K562 (cell line): Measurements from ENCODE around the gene C2orf92. TPM values are rescaled to one million over a fixed set of nuclear protein-coding genes. Genes with fewer than 3 reads are reported as not detected.

Experiments
- CREM ChIP-seq: IDR thresholded peaks from 2 replicates; pipeline ENCODE4 v1.6.1; 2014; ENCODE audit warnings: antibody characterized with exemption, low read depth
- ERF ChIP-seq: fragments of 450-650 bp; formaldehyde crosslinking; IDR thresholded peaks from 2 replicates; pipeline ENCODE4 v1.4.0; 2020; ENCODE audit warnings: mild to moderate bottlenecking, mixed read lengths
- ESRRA ChIP-seq: fragments of 450-650 bp; IDR thresholded peaks from 2 replicates; pipeline ENCODE4 v1.6.1; 2014; ENCODE audit warnings: low read depth, mild to moderate bottlenecking, moderate library complexity, borderline replicate concordance
- ETV6 ChIP-seq, 3 experiments: fragments of 150-350 bp in 1 of 3; sonication (generic) in 1 of 3; formaldehyde crosslinking in 1 of 3; IDR thresholded peaks; 2 replicates each; pipeline versions ENCODE4 v1.6.1 to v1.8.0; 2014 to 2022; ENCODE audit warnings: borderline replicate concordance in 2 of 3, low read depth in 2 of 3, antibody characterized with exemption in 1 of 3, low read length in 1 of 3, mild to moderate bottlenecking in 1 of 3, missing genetic modification reagents in 1 of 3
- FIP1L1 ChIP-seq: fragments of 200-400 bp; formaldehyde crosslinking; IDR thresholded peaks from 2 replicates; pipeline ENCODE4 v1.6.1; 2018; ENCODE audit warnings: mild to moderate bottlenecking, low read depth, low read length; ENCODE audit not compliant: poor library complexity, severe bottlenecking
- HCFC1 ChIP-seq: IDR thresholded peaks from 2 replicates; pipeline ENCODE4 v1.6.1; 2012; ENCODE audit warnings: low read depth, low read length, improper control_type of control experiment
- HDAC3 ChIP-seq: fragments of 450-650 bp; IDR thresholded peaks from 2 replicates; pipeline ENCODE4 v1.6.1; 2018; ENCODE audit warnings: borderline replicate concordance, mild to moderate bottlenecking, moderate library complexity; ENCODE audit not compliant: partially characterized antibody
- HNRNPK ChIP-seq: fragments of 200-400 bp; formaldehyde crosslinking; IDR thresholded peaks from one replicate; pipeline ENCODE4 v1.6.1; 2018; ENCODE audit warnings: mild to moderate bottlenecking, low read depth, low read length; ENCODE audit not compliant: poor library complexity, severe bottlenecking
- NFE2 ChIP-seq: IDR thresholded peaks from 2 replicates; pipeline ENCODE4 v1.6.1; 2014; ENCODE audit warnings: antibody characterized with exemption, low read depth
- PHTF2 ChIP-seq: fragments of 250-450 bp; sonication (Bioruptor Pico); IDR thresholded peaks from 2 replicates; pipeline ENCODE4 v1.5.0; 2021; ENCODE audit warnings: mild to moderate bottlenecking
- PML ChIP-seq: IDR thresholded peaks from 2 replicates; pipeline ENCODE4 v1.6.1; 2012; ENCODE audit warnings: low read length, inconsistent platforms
- POLR2B ChIP-seq: fragments of 450-650 bp; IDR thresholded peaks from 2 replicates; pipeline ENCODE4 v1.6.1; 2018; ENCODE audit warnings: low read depth; ENCODE audit not compliant: partially characterized antibody
- RFX1 ChIP-seq: fragments of 450-650 bp; IDR thresholded peaks from 2 replicates; pipeline ENCODE4 v1.6.1; 2016; ENCODE audit warnings: mild to moderate bottlenecking, moderate library complexity
- TAF9B ChIP-seq: fragments of 450-650 bp; IDR thresholded peaks from 2 replicates; pipeline ENCODE4 v1.6.1; 2018; ENCODE audit warnings: mild to moderate bottlenecking; ENCODE audit not compliant: partially characterized antibody
- ZBTB40 ChIP-seq, 2 experiments: fragments of 450-650 bp in 1 of 2; sonication (generic) in 1 of 2; formaldehyde crosslinking in 1 of 2; IDR thresholded peaks; 2 replicates each; pipeline versions ENCODE4 v1.7.1 to v1.9.0; 2016 to 2022; ENCODE audit warnings: inconsistent platforms in 1 of 2, mild to moderate bottlenecking in 1 of 2, missing genetic modification reagents in 1 of 2
- ZBTB7A ChIP-seq: IDR thresholded peaks from 2 replicates; pipeline ENCODE4 v1.6.1; 2011; ENCODE audit warnings: low read depth, mild to moderate bottlenecking, low read length, moderate library complexity, borderline replicate concordance; ENCODE audit not compliant: control insufficient read depth
- ZNF77 ChIP-seq: fragments of 250-450 bp; sonication (Bioruptor Pico); IDR thresholded peaks from 2 replicates; pipeline ENCODE4 v1.5.0; 2020
- polyA plus RNA-seq, 8 experiments: library from polyadenylated mRNA; depleted of rRNA in 4 of 8; stranded (reverse) in 5 of 8; unstranded in 3 of 8; fragments of >200 nt; fragmentation: Nextera tagmentation in 2 of 8; fragmentation: Illumina TruSeq in 1 of 8; extraction: Ambion mirVana in 2 of 8; extraction: Trizol in 1 of 8; gene quantifications; 2 replicates each; pipeline versions ENCODE4 v1.2.1 to v1.2.3, GENCODE V29; 2011 to 2014; ENCODE audit warnings: inconsistent platforms in 1 of 8, missing spikeins in 1 of 8
- total RNA-seq, 7 experiments: library from RNA; depleted of rRNA in 6 of 7; stranded (reverse); fragments of >200 nt in 6 of 7; fragmentation: Illumina TruSeq in 2 of 7; extraction: Trizol in 2 of 7; gene quantifications; 2 replicates each; pipeline versions ENCODE4 v1.2.1 to v1.2.3, GENCODE V29; 2011 to 2021; ENCODE audit warnings: low replicate concordance in 1 of 7

Gene C2orf92
- total and polyA plus RNA-seq, 9 of the 15 experiments (the other 6 are each of a cell fraction or from before 2014, with no cell fraction given): 0.65 to 6.8 (median 3.6) TPM

- TF ChIP-seq ZBTB40 (IDR thresholded peaks at IDR 0.05) (peak; percentile 92), ZBTB40 (CRISPR knock-in tag; IDR thresholded peaks at IDR 0.05) (no peak), ESRRA (peak; percentile 95), TAF9B (peak; percentile 89), POLR2B (peak; percentile 94), ERF (CRISPR knock-in tag) (peak; percentile 8; the same call in 1 of the 2 replicates), HDAC3 (no peak), ETV6 (IDR thresholded peaks at IDR 0.05; ENCODE audit: borderline replicate concordance in 1 of 2, low read depth in 2 of 2, low read length in 1 of 2) (peak; percentile 43 to 56; a peak in 2 of 4 replicates), ETV6 (CRISPR knock-in tag; IDR thresholded peaks at IDR 0.05; ENCODE audit: borderline replicate concordance) (no peak), ZBTB7A (peak; percentile 18; the same call in 1 of the 2 replicates), RFX1 (no peak), PML (peak; percentile 87; the same call in 1 of the 2 replicates), ZNF77 (no peak), FIP1L1 (peak; percentile 70), HNRNPK (no peak), HCFC1 (peak; percentile 58; the same call in 1 of the 2 replicates), PHTF2 (CRISPR knock-in tag) (peak; percentile 6; the same call in 1 of the 2 replicates), CREM (peak; percentile 55), NFE2 (0 out of 2 replicates have a peak, but pooled peaks have one; percentile 2)
These were observed 23.6 kb upstream of the C2orf92 start, which contains the start of gene COX5B (continued) for GRCh38 chr2:97645695-97646629.
